ENCODE data around the gene MAP3K2. TPM values are rescaled to one million over a fixed set of nuclear protein-coding genes. Genes with fewer than 3 reads are reported as not detected.
"Not testable (repeated sequence)": the region's sequence is repeated elsewhere in the genome, so short reads cannot be mapped to it uniquely, and the experiment has no call there.

Gene MAP3K2
- polyA plus RNA-seq, 1 donor, result 27.5 TPM

DNA sequence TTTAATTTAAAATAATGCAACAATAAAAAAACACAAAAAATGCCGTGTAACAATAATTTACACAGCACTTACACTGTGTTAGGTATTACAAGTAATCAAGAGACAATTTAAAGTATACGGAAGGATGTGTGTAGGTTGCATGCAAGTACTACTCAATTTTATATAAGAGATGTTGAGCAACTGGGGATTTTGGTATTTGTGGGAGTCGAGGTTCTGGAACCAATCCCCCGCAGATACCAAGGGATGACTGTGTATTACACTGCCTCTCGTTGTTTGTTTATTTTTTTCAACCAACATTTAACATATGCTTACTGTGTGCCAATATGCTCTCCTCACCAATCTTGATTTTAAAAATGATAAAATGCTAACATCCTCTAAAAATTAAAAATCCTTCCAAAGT is 24.8 kb downstream of the MAP3K2 start:
- no peak for DNase-seq
- Histone ChIP-seq H3K27ac (ENCODE audit: low read length) (no peak overlapping the region), H3K4me3 (ENCODE audit: low read length) (no peak overlapping the region), H3K36me3 (ENCODE audit: control insufficient read depth, insufficient read depth, low read length) (no peaks in the 10 kb centered on the region), H3K4me1 (ENCODE audit: control insufficient read depth, insufficient read depth, low read length) (no peaks in the 10 kb centered on the region), H3K27me3 (ENCODE audit: control insufficient read depth, insufficient read depth, low read length) (no peaks in the 10 kb centered on the region), H3K9me3 (ENCODE audit: control insufficient read depth, low read depth, low read length) (no peaks in the 10 kb centered on the region)
- 100% methylated on average over 1 of the region's 5 CpGs for WGBS (ENCODE audit: insufficient coverage, low lambda C conversion rate)

DNA sequence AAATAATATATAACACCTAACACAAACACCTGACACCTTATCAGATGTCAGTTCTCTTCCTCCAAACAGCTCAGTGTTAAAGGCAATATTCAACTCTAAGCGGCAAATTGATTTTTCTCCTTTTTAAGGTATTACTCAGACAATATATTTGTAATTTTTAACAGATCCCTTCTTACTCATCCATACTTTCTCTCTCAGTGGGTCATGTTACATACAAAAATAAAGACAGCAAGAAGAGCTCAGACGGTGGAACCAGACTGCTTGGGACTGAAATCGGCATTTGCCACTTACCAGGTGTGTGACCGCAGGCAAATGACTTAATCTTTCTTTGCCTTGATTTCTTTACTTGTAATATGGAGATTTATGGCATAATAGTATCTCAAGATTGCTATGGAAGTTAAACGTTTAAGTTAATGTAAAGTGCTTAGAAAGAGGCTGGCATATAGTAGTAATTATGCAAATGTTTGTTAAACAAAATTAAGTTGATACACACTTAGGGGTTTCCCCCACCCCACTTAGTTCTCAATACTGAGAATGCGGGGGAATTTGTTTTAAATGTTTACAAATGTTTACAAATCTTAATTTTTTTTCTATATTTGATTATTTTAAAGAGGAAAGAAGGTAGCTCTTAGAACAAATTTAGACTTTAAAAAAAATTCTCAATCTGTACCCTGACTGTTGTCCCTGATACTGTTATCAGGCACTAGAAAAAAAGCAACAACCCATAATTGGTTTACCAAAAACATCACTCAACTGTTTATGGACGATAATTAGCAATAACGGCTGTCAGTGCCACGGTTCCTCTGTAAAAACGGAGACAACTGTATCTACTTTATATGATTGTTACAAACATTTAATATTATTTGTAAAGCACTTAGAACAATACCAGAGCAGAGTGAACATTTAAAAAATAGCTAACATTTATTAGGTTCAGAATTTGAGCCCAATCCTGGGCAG is 25.6 kb downstream of the MAP3K2 start:
- no peaks in the 10 kb centered on the region for H3K4me1 ChIP-seq (ENCODE audit: control insufficient read depth, insufficient read depth, low read length)
- no peak for DNase-seq
- H3K36me3 ChIP-seq (ENCODE audit: control insufficient read depth, insufficient read depth, low read length), result no peaks in the 10 kb centered on the region
- WGBS (ENCODE audit: insufficient coverage, low lambda C conversion rate), result 100% methylated on average over 2 of the region's 10 CpGs
- no peak overlapping the region for H3K4me3 ChIP-seq (ENCODE audit: low read length)
- H3K27ac ChIP-seq (ENCODE audit: low read length), result no peak overlapping the region
- H3K9me3 ChIP-seq (ENCODE audit: control insufficient read depth, low read depth, low read length), result no peaks in the 10 kb centered on the region
- H3K27me3 ChIP-seq (ENCODE audit: control insufficient read depth, insufficient read depth, low read length), result no peaks in the 10 kb centered on the region

DNA sequence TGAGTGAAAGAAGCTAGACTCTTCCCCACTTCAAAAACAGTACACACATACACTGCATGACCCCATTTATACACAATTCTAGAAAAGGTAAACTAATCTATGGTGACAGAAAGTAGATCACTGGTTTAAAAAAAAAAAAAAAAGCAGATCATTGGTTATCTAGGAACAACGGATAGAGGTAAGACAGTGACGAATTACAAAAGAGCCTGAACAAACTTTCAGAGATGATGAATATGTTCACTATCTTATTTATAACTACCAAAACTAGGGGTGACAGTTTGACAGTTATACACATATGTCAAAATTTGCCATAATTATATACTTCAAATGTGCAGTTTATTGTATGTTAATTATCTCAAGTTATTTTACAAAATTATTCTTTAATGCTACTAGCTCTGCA is 27.5 kb downstream of the MAP3K2 start:
- no peaks in the 10 kb centered on the region for H3K36me3 ChIP-seq (ENCODE audit: control insufficient read depth, insufficient read depth, low read length)
- H3K27ac ChIP-seq (ENCODE audit: low read length), result no peak overlapping the region
- H3K4me3 ChIP-seq (ENCODE audit: low read length), result no peak overlapping the region
- 40% methylated on average over 1 of the region's 2 CpGs for WGBS (ENCODE audit: insufficient coverage, low lambda C conversion rate)
- H3K27me3 ChIP-seq (ENCODE audit: control insufficient read depth, insufficient read depth, low read length), result no peaks in the 10 kb centered on the region
- no peaks in the 10 kb centered on the region for H3K4me1 ChIP-seq (ENCODE audit: control insufficient read depth, insufficient read depth, low read length)
- H3K9me3 ChIP-seq (ENCODE audit: control insufficient read depth, low read depth, low read length), result no peaks in the 10 kb centered on the region
- no peak for DNase-seq

DNA sequence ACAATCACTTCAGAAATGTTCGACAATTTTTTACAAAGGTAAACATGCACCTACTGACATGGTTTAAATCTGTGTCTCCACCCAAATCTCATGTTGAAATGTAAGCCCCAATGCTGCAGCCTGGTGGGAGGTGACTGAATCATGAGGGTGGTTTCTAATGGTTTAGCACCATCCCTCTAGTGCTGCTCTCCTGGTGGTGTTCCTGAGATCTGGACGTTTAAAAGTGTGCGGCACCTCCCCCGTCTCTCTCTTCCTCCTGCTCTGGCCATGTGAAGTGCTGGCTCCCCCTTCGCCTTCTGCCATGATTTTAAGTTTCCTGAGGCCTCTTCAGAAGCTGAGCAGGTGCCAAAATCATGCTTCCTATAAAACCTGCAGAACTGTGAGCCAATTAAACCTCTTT is 28.3 kb downstream of the MAP3K2 start:
- H3K4me3 ChIP-seq (ENCODE audit: low read length), result no peak overlapping the region
- no peaks in the 10 kb centered on the region for H3K27me3 ChIP-seq (ENCODE audit: control insufficient read depth, insufficient read depth, low read length)
- no peaks in the 10 kb centered on the region for H3K9me3 ChIP-seq (ENCODE audit: control insufficient read depth, low read depth, low read length)
- no peaks in the 10 kb centered on the region for H3K4me1 ChIP-seq (ENCODE audit: control insufficient read depth, insufficient read depth, low read length)
- H3K36me3 ChIP-seq (ENCODE audit: control insufficient read depth, insufficient read depth, low read length), result no peaks in the 10 kb centered on the region
- no CpG with 5 or more reads among the region's 5 CpGs for WGBS (ENCODE audit: insufficient coverage, low lambda C conversion rate)
- no peak overlapping the region for H3K27ac ChIP-seq (ENCODE audit: low read length)
- no peak for DNase-seq

DNA sequence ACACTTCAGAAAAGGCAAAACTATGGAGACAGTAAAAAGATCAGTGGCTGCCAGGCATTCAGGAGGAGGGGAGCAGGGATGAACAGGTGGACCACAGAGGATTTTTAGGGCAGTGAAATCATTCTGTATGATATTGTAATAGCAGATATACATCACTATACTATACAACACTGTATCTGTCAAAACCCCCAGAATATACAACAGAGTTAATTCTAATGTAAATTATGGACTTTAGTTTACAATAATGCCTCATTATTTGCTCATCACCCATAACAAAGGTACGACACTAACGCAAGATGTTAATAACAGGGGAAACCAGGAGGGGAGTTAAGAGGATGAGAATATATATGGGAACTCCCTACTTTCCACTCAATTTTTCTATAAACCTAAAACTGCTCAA is 28.8 kb downstream of the MAP3K2 start:
- no peak for DNase-seq
- H3K9me3 ChIP-seq (ENCODE audit: control insufficient read depth, low read depth, low read length), result no peaks in the 10 kb centered on the region
- H3K27ac ChIP-seq (ENCODE audit: low read length), result no peak overlapping the region
- H3K4me3 ChIP-seq (ENCODE audit: low read length), result no peak overlapping the region
- no peaks in the 10 kb centered on the region for H3K4me1 ChIP-seq (ENCODE audit: control insufficient read depth, insufficient read depth, low read length)
- H3K27me3 ChIP-seq (ENCODE audit: control insufficient read depth, insufficient read depth, low read length), result no peaks in the 10 kb centered on the region
- no CpG with 5 or more reads among the region's 2 CpGs for WGBS (ENCODE audit: insufficient coverage, low lambda C conversion rate)
- no peaks in the 10 kb centered on the region for H3K36me3 ChIP-seq (ENCODE audit: control insufficient read depth, insufficient read depth, low read length)

DNA sequence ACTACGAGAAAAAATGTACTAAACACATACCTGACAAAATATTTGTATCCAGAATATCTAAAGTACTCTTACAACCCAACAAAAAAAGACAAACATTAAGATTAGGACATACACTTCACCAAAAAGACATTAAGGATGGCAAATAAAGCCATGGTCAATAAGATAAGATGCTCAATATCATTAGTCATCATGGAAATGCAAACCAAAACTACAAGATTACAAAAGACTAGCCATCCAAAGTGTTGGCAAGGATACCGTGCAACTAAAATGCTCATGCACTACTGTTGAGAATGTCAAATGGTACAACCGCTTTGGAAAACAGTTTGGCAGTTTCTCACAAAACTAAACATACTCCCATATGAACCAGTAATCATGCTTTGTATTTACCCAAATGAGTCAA is 29.7 kb downstream of the MAP3K2 start:
- no CpG with 5 or more reads among the region's 3 CpGs for WGBS (ENCODE audit: insufficient coverage, low lambda C conversion rate)
- Histone ChIP-seq H3K4me1 (ENCODE audit: control insufficient read depth, insufficient read depth, low read length) (no peaks in the 10 kb centered on the region), H3K27me3 (ENCODE audit: control insufficient read depth, insufficient read depth, low read length) (no peaks in the 10 kb centered on the region), H3K27ac (ENCODE audit: low read length) (no peak overlapping the region), H3K4me3 (ENCODE audit: low read length) (no peak overlapping the region), H3K36me3 (ENCODE audit: control insufficient read depth, insufficient read depth, low read length) (no peaks in the 10 kb centered on the region), H3K9me3 (ENCODE audit: control insufficient read depth, low read depth, low read length) (peaks cover 5% of the 10 kb centered on the region)
- no peak for DNase-seq

DNA sequence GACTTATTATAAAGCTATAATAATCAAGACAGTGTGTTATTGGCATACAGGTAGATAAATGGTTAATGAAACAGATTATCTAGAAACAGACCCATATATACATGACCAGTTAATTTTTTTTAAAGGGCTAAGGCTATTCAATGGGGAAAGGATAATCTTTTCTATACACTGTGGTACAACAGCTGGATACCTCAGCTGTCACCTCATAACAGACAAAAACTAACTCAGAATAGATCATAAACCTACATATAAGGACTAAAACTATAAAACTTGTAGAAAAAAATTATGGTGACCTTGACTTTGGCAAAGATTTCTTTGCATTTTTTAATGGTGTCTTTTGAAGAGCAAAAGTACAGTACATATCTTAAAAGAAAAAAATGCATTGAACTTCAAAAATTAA is 30.2 kb downstream of the MAP3K2 start:
- no peak overlapping the region for H3K4me3 ChIP-seq (ENCODE audit: low read length)
- H3K27me3 ChIP-seq (ENCODE audit: control insufficient read depth, insufficient read depth, low read length), result no peaks in the 10 kb centered on the region
- H3K36me3 ChIP-seq (ENCODE audit: control insufficient read depth, insufficient read depth, low read length), result no peaks in the 10 kb centered on the region
- peaks cover 9% of the 10 kb centered on the region for H3K9me3 ChIP-seq (ENCODE audit: control insufficient read depth, low read depth, low read length)
- H3K4me1 ChIP-seq (ENCODE audit: control insufficient read depth, insufficient read depth, low read length), result no peaks in the 10 kb centered on the region
- DNase-seq, result no peak
- H3K27ac ChIP-seq (ENCODE audit: low read length), result no peak overlapping the region

DNA sequence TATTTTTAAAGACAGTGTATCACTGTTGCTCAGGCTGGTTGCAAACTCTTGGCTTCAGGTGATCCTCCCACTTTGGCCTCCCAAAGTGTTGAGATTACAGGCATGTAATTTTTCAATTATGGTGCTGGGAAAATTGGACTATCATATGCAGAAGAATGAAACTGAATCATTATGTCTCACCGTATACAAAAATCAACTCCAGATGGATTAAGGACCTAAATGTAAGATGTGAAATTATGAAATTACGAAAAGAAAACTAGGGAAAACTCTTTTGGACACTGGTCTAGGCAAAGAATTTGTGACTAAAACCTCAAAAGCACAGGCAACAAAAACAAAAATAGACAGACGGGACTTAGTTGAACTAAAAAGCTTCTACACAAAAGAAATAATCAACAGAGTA is 31.2 kb downstream of the MAP3K2 start:
- Histone ChIP-seq H3K4me1 (ENCODE audit: control insufficient read depth, insufficient read depth, low read length) (no peaks in the 10 kb centered on the region), H3K27ac (ENCODE audit: low read length) (no peak overlapping the region), H3K9me3 (ENCODE audit: control insufficient read depth, low read depth, low read length) (peaks cover 12% of the 10 kb centered on the region), H3K4me3 (ENCODE audit: low read length) (no peak overlapping the region), H3K27me3 (ENCODE audit: control insufficient read depth, insufficient read depth, low read length) (no peaks in the 10 kb centered on the region), H3K36me3 (ENCODE audit: control insufficient read depth, insufficient read depth, low read length) (no peaks in the 10 kb centered on the region)
- 100% methylated on average over 1 of the region's 3 CpGs for WGBS (ENCODE audit: insufficient coverage, low lambda C conversion rate)
- no peak for DNase-seq

DNA sequence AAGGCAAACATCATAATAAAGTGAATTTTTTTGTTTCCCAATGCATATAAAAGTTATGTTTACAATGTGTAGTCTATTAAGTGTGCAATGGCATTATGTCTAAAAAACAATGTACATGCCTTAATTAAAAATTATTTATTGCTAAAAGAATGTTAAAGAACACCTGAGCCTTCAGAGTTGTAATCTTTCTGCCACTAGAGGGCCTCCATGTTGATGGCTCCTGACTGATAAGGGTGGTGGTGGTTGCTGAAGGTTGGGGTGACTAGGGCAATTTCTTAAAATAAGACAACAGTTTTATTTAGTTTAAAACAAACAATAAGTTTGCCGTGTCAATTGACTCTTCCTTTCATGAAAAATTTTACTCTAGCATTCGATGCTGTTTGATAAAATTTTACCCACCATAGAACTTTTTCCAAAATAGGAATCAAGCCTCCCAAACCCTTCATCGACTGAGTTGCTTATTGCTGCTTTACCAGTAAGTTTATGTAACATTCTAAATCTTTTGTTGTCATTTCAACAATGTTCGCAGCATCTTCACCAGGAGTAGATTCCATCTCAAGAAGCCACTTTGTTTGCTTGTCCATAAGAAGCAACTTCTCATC is 32.3 kb downstream of the MAP3K2 start:
- Histone ChIP-seq H3K27ac (ENCODE audit: low read length) (no peak overlapping the region), H3K9me3 (ENCODE audit: control insufficient read depth, low read depth, low read length) (peaks cover 12% of the 10 kb centered on the region), H3K4me3 (ENCODE audit: low read length) (no peak overlapping the region), H3K4me1 (ENCODE audit: control insufficient read depth, insufficient read depth, low read length) (no peaks in the 10 kb centered on the region), H3K36me3 (ENCODE audit: control insufficient read depth, insufficient read depth, low read length) (no peaks in the 10 kb centered on the region), H3K27me3 (ENCODE audit: control insufficient read depth, insufficient read depth, low read length) (no peaks in the 10 kb centered on the region)
- peak in 1 of 2 donors; percentile 10 for DNase-seq
- 67% methylated on average over 4 of the region's 4 CpGs for WGBS (ENCODE audit: insufficient coverage, low lambda C conversion rate)

DNA sequence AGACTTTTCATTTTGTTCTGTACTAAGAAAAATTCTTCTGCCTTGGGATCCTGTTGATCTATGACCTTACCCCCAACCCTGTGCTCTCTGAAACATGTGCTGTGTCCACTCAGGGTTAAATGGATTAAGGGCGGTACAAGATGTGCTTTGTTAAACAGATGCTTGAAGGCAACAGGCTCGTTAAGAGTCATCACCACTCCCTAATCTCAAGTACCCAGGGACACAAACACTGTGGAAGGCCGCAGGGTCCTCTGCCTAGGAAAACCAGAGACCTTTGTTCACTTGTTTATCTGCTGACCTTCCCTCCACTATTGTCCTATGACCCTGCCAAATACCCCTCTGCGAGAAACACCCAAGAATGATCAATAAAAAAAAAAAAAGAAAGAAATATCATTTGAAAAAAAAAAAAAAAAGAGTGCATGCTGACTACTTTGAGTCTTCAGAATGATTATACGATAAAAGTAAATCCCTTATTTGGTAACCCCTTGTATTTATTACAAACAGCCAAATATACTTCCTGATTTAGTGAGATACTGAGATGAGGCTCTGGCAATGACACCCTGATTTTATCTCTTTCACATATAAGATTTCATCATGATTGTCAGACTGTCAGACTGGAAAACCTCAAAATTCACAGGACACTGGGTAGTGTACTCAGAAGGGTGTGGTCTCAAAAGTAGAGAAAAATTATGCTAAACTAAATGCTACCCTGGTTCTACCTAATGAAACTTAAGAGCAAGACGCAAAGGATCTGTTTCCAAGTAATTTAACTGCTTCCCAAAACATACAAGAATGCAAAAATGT is 33.7 kb downstream of the MAP3K2 start:
- H3K4me1 ChIP-seq (ENCODE audit: control insufficient read depth, insufficient read depth, low read length); H3K27me3 ChIP-seq (ENCODE audit: control insufficient read depth, insufficient read depth, low read length); H3K36me3 ChIP-seq (ENCODE audit: control insufficient read depth, insufficient read depth, low read length); DNase-seq; H3K4me3 ChIP-seq (ENCODE audit: low read length); H3K27ac ChIP-seq (ENCODE audit: low read length): not testable (repeated sequence)
- H3K9me3 ChIP-seq (ENCODE audit: control insufficient read depth, low read depth, low read length), result peaks cover 12% of the 10 kb centered on the region
- no CpG with 5 or more reads among the region's 6 CpGs for WGBS (ENCODE audit: insufficient coverage, low lambda C conversion rate)

Measured in large intestine (tissue), 3 donors.